ENCODE results near the gene APOD. TPM values are rescaled to one million over a fixed set of nuclear protein-coding genes. Genes with fewer than 3 reads are reported as not detected.

The APOD gene
- total and polyA plus RNA-seq, 2 experiments from 2014 or later = 0.24 TPM; not detected in 1

- no peaks in the 10 kb centered on the region for H3K9me3 ChIP-seq (ENCODE audit: low read depth)
- no peak for DNase-seq (ENCODE audit: low read depth in 1 of 2, low spot score in 1 of 2)
- TF ChIP-seq, protein P1, sequence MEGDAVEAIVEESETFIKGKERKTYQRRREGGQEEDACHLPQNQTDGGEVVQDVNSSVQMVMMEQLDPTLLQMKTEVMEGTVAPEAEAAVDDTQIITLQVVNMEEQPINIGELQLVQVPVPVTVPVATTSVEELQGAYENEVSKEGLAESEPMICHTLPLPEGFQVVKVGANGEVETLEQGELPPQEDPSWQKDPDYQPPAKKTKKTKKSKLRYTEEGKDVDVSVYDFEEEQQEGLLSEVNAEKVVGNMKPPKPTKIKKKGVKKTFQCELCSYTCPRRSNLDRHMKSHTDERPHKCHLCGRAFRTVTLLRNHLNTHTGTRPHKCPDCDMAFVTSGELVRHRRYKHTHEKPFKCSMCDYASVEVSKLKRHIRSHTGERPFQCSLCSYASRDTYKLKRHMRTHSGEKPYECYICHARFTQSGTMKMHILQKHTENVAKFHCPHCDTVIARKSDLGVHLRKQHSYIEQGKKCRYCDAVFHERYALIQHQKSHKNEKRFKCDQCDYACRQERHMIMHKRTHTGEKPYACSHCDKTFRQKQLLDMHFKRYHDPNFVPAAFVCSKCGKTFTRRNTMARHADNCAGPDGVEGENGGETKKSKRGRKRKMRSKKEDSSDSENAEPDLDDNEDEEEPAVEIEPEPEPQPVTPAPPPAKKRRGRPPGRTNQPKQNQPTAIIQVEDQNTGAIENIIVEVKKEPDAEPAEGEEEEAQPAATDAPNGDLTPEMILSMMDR (IDR thresholded peaks at IDR 0.05; ENCODE audit: low read depth, low read length) = no peak
- no peaks in the 10 kb centered on the region for H3K27me3 ChIP-seq
- H3K4me3 ChIP-seq = no peak overlapping the region
- no peak overlapping the region for H3K27ac ChIP-seq
- H3K4me1 ChIP-seq (ENCODE audit: low read depth) = peaks cover 16% of the 10 kb centered on the region
- H3K36me3 ChIP-seq = no peaks in the 10 kb centered on the region
These were observed 9.9 kb downstream of the APOD start for GRCh38 chr3:195573611-195574496.

- TF ChIP-seq, protein P1 (IDR thresholded peaks at IDR 0.05; ENCODE audit: low read depth, low read length) = no peak
- peak in 1 of 2 donors; percentile 18 for DNase-seq (ENCODE audit: low read depth in 1 of 2, low spot score in 1 of 2)
- peaks cover 21% of the 10 kb centered on the region for H3K4me1 ChIP-seq (ENCODE audit: low read depth)
- no peak overlapping the region for H3K4me3 ChIP-seq
- H3K36me3 ChIP-seq = no peaks in the 10 kb centered on the region
- H3K27ac ChIP-seq = peak overlapping the region; percentile 80
- no peaks in the 10 kb centered on the region for H3K9me3 ChIP-seq (ENCODE audit: low read depth)
- no peaks in the 10 kb centered on the region for H3K27me3 ChIP-seq
These were observed 12.4 kb downstream of the APOD start for GRCh38 chr3:195571361-195571760.

DNA sequence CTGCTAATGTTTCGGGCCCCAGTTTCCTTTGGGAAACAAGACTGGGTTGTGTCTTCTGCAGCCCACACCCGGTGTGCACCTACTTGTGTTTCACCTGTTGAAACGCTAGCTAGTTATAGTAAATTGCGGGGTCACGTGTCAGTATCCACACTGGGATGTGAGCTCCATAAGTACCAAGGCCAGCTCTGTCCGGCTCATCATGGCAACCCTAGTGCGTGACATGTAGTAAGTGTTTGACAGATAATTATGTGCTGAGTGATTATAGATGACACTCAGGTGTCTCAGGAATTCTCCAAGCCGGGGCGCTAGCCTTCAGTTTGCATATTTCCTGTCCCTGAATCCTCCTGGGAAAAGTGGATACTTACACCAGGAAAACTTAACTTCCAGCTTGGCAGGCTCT is 12.8 kb downstream of the APOD start:
- TF ChIP-seq, protein P1 (IDR thresholded peaks at IDR 0.05; ENCODE audit: low read depth, low read length) = no peak
- Histone ChIP-seq H3K27ac (peak overlapping the region; percentile 80), H3K4me3 (no peak overlapping the region), H3K27me3 (no peaks in the 10 kb centered on the region), H3K36me3 (no peaks in the 10 kb centered on the region), H3K9me3 (ENCODE audit: low read depth) (no peaks in the 10 kb centered on the region), H3K4me1 (ENCODE audit: low read depth) (peaks cover 21% of the 10 kb centered on the region)
- peak in 1 of 2 donors; percentile 37 for DNase-seq (ENCODE audit: low read depth in 1 of 2, low spot score in 1 of 2)

GRCh38 chr3:195570344-195570743 is 13.4 kb downstream of the APOD start:
- no peak overlapping the region for H3K4me3 ChIP-seq
- DNase-seq (ENCODE audit: low read depth in 1 of 2, low spot score in 1 of 2) = no peak
- TF ChIP-seq, protein P1 (IDR thresholded peaks at IDR 0.05; ENCODE audit: low read depth, low read length) = no peak
- no peaks in the 10 kb centered on the region for H3K36me3 ChIP-seq
- H3K27ac ChIP-seq = peak overlapping the region; percentile 80
- no peaks in the 10 kb centered on the region for H3K9me3 ChIP-seq (ENCODE audit: low read depth)
- H3K4me1 ChIP-seq (ENCODE audit: low read depth) = peaks cover 21% of the 10 kb centered on the region
- H3K27me3 ChIP-seq = no peaks in the 10 kb centered on the region

DNA sequence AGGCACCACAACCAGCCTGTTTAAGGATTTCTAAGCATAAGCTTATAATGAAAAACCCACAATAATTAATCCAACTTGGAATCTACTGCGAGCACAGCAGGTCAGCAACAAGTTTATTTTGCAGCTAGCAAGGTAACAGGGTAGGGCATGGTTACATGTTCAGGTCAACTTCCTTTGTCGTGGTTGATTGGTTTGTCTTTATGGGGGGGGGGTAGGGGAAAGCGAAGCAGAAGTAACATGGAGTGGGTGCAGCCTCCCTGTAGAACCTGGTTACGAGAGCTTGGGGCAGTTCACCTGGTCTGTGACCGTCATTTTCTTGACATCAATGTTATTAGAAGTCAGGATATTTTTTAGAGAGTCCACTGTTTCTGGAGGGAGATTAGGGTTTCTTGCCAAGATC is 15.1 kb downstream of the APOD start:
- Histone ChIP-seq H3K4me3 (no peak overlapping the region), H3K9me3 (ENCODE audit: low read depth) (no peaks in the 10 kb centered on the region), H3K27ac (no peak overlapping the region), H3K4me1 (ENCODE audit: low read depth) (peaks cover 21% of the 10 kb centered on the region), H3K36me3 (no peaks in the 10 kb centered on the region), H3K27me3 (no peaks in the 10 kb centered on the region)
- TF ChIP-seq, protein P1 (IDR thresholded peaks at IDR 0.05; ENCODE audit: low read depth, low read length) = no peak
- no peak for DNase-seq (ENCODE audit: low read depth in 1 of 2, low spot score in 1 of 2)

All from cardiac muscle cell (in vitro differentiated cells and primary cell).